Endothelial cell of umbilical vein (primary cell): ENCODE measurements around the gene ZBTB12. TPM values are rescaled to one million over a fixed set of nuclear protein-coding genes. Genes with fewer than 3 reads are reported as not detected.

Experiments used
- BruUV-seq: library from RNA; stranded (reverse); fragments of 400-500 nt; replicated peaks from 2 replicates; lab custom pipeline; 2021; lab: Mats Ljungman, UMichigan
- CTCF ChIA-PET: fragments of 300-600, 350-600 bp; sonication (Branson Sonifier 250); formaldehyde crosslinking; loops from one replicate; lab custom pipeline; 2021; ENCODE audit warnings: antibody characterized with exemption, inconsistent platforms; lab: Charles Lee
- POLR2A ChIA-PET: fragments of 300-600, 350-600 bp; sonication (Branson Sonifier 250); formaldehyde crosslinking; loops from one replicate; lab custom pipeline; 2021; ENCODE audit warnings: antibody characterized with exemption, inconsistent platforms; lab: Charles Lee
- DNase-seq: peaks from one replicate; pipeline ENCODE4 v3.0.0-alpha.2; 2011; ENCODE audit warnings: low read depth, low spot score
- FAIRE-seq: peaks from 2 replicates; lab custom pipeline; 2011; peaks lifted over from hg19 to GRCh38; lab: Jason Lieb, UNC
- H2AFZ ChIP-seq: 2 replicates; pipeline ENCODE4 v1.6.0; 2012; ENCODE audit warnings: low read depth, low read length, control low read depth, inconsistent platforms
- H3K27ac ChIP-seq: 2 replicates; pipeline ENCODE4 v1.5.1; 2011; ENCODE audit warnings: low read depth, mild to moderate bottlenecking, control low read depth, low read length, moderate library complexity; ENCODE audit not compliant: insufficient read depth
- H3K27me3 ChIP-seq, 2 experiments: 2 replicates each; pipeline versions ENCODE4 v1.6.0 to v1.6.1; 2011; ENCODE audit warnings: low read length in 2 of 2, mixed read lengths in 1 of 2; ENCODE audit not compliant: control insufficient read depth in 2 of 2, insufficient read depth in 2 of 2
- H3K36me3 ChIP-seq, 2 experiments: 2 replicates in 1 of 2; 3 replicates in 1 of 2; pipeline ENCODE4 v1.5.1; 2011; ENCODE audit warnings: low read length in 2 of 2, mild to moderate bottlenecking in 1 of 2, moderate library complexity in 1 of 2; ENCODE audit not compliant: control insufficient read depth in 2 of 2, insufficient read depth in 2 of 2; ENCODE audit errors: extremely low read depth in 1 of 2
- H3K4me1 ChIP-seq: 3 replicates; pipeline ENCODE4 v1.5.1; 2011; ENCODE audit warnings: mild to moderate bottlenecking, low read length; ENCODE audit not compliant: control insufficient read depth, insufficient read depth; ENCODE audit errors: extremely low read depth
- H3K4me2 ChIP-seq: 2 replicates; pipeline ENCODE4 v1.6.1; 2011; ENCODE audit warnings: low read length, control low read depth, mixed read lengths; ENCODE audit not compliant: insufficient read depth
- H3K4me3 ChIP-seq, 3 experiments: fragments of 200-600 bp in 1 of 3; sonication (generic), shearing (Covaris generic) in 1 of 3; replicated peaks in 1 of 3; 2 replicates each; pipeline ENCODE4 v1.5.1; 2011 to 2016; ENCODE audit warnings: control low read depth in 3 of 3, low read length in 3 of 3, mild to moderate bottlenecking in 2 of 3, inconsistent platforms in 1 of 3, low read depth in 1 of 3, moderate library complexity in 1 of 3; ENCODE audit not compliant: insufficient read depth in 1 of 3
- H3K79me2 ChIP-seq: 2 replicates; pipeline ENCODE4 v1.6.0; 2012; ENCODE audit warnings: low read length, inconsistent platforms; ENCODE audit not compliant: control insufficient read depth, insufficient read depth
- H3K9ac ChIP-seq: replicated peaks from 2 replicates; pipeline ENCODE3; 2011; ENCODE audit warnings: low read length, control low read depth; ENCODE audit not compliant: insufficient read depth; ENCODE audit errors: extremely low read depth
- H3K9me1 ChIP-seq: replicated peaks from 3 replicates; pipeline ENCODE4 v1.6.0; 2011; ENCODE audit warnings: mild to moderate bottlenecking, low read length; ENCODE audit not compliant: control insufficient read depth, insufficient read depth; ENCODE audit errors: extremely low read depth
- H3K9me3 ChIP-seq: replicated peaks from 2 replicates; pipeline ENCODE4 v1.5.1; 2012; ENCODE audit warnings: low read length, inconsistent platforms; ENCODE audit not compliant: control insufficient read depth, insufficient read depth
- H4K20me1 ChIP-seq: replicated peaks from 2 replicates; pipeline ENCODE3; 2011; ENCODE audit warnings: mild to moderate bottlenecking, low read length; ENCODE audit not compliant: control insufficient read depth, insufficient read depth; ENCODE audit errors: extremely low read depth
- EZH2 ChIP-seq: IDR thresholded peaks from 2 replicates; pipeline ENCODE4 v1.6.1; 2012; ENCODE audit warnings: borderline replicate concordance, low read depth, mild to moderate bottlenecking, moderate library complexity, low read length, inconsistent platforms; ENCODE audit not compliant: severe bottlenecking
- FOS ChIP-seq: IDR thresholded peaks from 2 replicates; pipeline ENCODE4 v1.6.1; 2011; ENCODE audit warnings: mild to moderate bottlenecking, low read length, moderate library complexity, borderline replicate concordance; ENCODE audit not compliant: insufficient read depth
- GATA2 ChIP-seq: IDR thresholded peaks from 2 replicates; pipeline ENCODE4 v1.7.0; 2011; ENCODE audit warnings: low read depth, mild to moderate bottlenecking, moderate library complexity, mixed read lengths, low read length; ENCODE audit not compliant: insufficient read length, insufficient read depth
- JUN ChIP-seq: IDR thresholded peaks from 2 replicates; pipeline ENCODE4 v1.6.1; 2011; ENCODE audit warnings: borderline replicate concordance, low read depth; ENCODE audit not compliant: insufficient read length, insufficient read depth
- MYC ChIP-seq: IDR thresholded peaks from one replicate; pipeline ENCODE4 v1.6.1; 2011; ENCODE audit warnings: mild to moderate bottlenecking, low read depth, low read length
- POLR2A ChIP-seq: IDR thresholded peaks from 2 replicates; pipeline ENCODE4 v1.6.1; 2012; ENCODE audit warnings: low read depth, mild to moderate bottlenecking, control low read depth, low read length
- POLR2AphosphoS5 ChIP-seq: IDR thresholded peaks from 2 replicates; pipeline ENCODE4 v1.6.1; 2012; ENCODE audit warnings: low read depth, mild to moderate bottlenecking, control low read depth, low read length, moderate library complexity; ENCODE audit not compliant: insufficient read depth
- dilution Hi-C: fragments of 300-500 bp; cut with MboI; formaldehyde crosslinking; loops from one replicate; pipeline ENCODE4 v1.15.0; 2019; ENCODE audit warnings: low sequenced_read_pairs; ENCODE audit not compliant: extremely low pct_ligation_motif_present
- intact Hi-C: fragments of 100-400 bp; cut with micrococcal nuclease; formaldehyde crosslinking; loops from one replicate; pipeline ENCODE4 v1.10.0; 2022
- polyA plus RNA-seq, 4 experiments: library from polyadenylated mRNA; depleted of rRNA in 3 of 4; stranded (reverse) in 3 of 4; unstranded in 1 of 4; fragments of >200 nt; gene quantifications; 2 replicates each; pipeline versions ENCODE4 v1.2.1 to v1.2.3, GENCODE V29; 2011 to 2012; ENCODE audit warnings: missing spikeins in 1 of 4
- total RNA-seq: library from RNA; stranded (reverse); gene quantifications from 2 replicates; pipeline ENCODE4 v1.2.3, GENCODE V29; 2021
- TF ChIP-seq, protein P1 (sequence below): IDR thresholded peaks from 2 replicates; pipeline ENCODE4 v1.6.1; 2011; ENCODE audit not compliant: insufficient read depth, insufficient read length
- TF ChIP-seq, protein P2 (sequence below), 2 donors: IDR thresholded peaks; 1 replicate in 1 of 2; 2 replicates in 1 of 2; pipeline ENCODE4 v1.5.1; 2011; ENCODE audit warnings: low read length in 2 of 2, mild to moderate bottlenecking in 2 of 2, moderate library complexity in 2 of 2, control low read depth in 1 of 2, inconsistent platforms in 1 of 2, low read depth in 1 of 2; ENCODE audit not compliant: insufficient read depth in 1 of 2; ENCODE audit errors: extremely low read depth in 1 of 2

The ZBTB12 gene
- total and polyA plus RNA-seq, 2 donors (not counting 3 experiments of a cell fraction or from before 2014, with no cell fraction given) = 2.9 to 4.9 TPM

DNA sequence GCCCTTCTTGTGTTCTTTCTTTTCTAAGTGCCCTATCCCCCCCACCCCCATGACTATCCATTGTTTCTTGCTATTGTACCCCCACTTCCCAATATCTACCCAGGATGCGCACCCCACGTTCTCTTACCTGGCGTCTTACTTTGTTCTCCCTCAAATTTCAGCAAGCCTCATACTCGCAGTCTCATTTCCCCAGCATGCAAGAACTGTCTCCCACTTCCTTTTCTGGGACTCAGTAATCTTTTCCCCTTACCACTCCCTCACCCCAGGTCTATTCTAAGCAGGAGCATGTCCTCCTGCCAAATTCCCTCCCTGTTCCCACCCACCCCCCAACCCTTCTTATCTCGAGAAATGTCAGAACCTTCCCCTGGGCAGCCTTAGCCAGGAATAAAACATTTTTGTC, 2.7 kb downstream of the ZBTB12 start:
- dilution Hi-C loops = no loop called here
- no peak overlapping the region for H3K9ac ChIP-seq
- intact Hi-C loops = loop anchor here (5.0 kb wide), 1 partner anchor 67 kb away; no protein-coding TSS in a partner anchor
- peaks cover 0 to 4% of the 10 kb centered on the region in 2 experiments for H3K36me3 ChIP-seq
- no peaks in the 10 kb centered on the region for H3K9me3 ChIP-seq
- no peak overlapping the region for H2AFZ ChIP-seq
- peaks cover 0 to 2% of the 10 kb centered on the region in 2 experiments for H3K27me3 ChIP-seq
- no peak overlapping the region for H3K27ac ChIP-seq
- TF ChIP-seq POLR2AphosphoS5 (no peak), FOS (no peak), GATA2 (no peak), EZH2 (no peak), MYC (no peak), JUN (no peak), POLR2A (no peak)
- TF ChIP-seq, protein P1, sequence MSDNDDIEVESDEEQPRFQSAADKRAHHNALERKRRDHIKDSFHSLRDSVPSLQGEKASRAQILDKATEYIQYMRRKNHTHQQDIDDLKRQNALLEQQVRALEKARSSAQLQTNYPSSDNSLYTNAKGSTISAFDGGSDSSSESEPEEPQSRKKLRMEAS = no peak
- TF ChIP-seq, protein P2, sequence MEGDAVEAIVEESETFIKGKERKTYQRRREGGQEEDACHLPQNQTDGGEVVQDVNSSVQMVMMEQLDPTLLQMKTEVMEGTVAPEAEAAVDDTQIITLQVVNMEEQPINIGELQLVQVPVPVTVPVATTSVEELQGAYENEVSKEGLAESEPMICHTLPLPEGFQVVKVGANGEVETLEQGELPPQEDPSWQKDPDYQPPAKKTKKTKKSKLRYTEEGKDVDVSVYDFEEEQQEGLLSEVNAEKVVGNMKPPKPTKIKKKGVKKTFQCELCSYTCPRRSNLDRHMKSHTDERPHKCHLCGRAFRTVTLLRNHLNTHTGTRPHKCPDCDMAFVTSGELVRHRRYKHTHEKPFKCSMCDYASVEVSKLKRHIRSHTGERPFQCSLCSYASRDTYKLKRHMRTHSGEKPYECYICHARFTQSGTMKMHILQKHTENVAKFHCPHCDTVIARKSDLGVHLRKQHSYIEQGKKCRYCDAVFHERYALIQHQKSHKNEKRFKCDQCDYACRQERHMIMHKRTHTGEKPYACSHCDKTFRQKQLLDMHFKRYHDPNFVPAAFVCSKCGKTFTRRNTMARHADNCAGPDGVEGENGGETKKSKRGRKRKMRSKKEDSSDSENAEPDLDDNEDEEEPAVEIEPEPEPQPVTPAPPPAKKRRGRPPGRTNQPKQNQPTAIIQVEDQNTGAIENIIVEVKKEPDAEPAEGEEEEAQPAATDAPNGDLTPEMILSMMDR (IDR thresholded peaks at IDR 0.05; ENCODE audit: extremely low read depth in 1 of 2, insufficient read depth in 1 of 2, low read depth in 1 of 2, low read length in 2 of 2) = no peak
- peaks cover 12% of the 10 kb centered on the region for H3K4me1 ChIP-seq
- POLR2A ChIA-PET = no interaction called here
- no TSS peak for BruUV-seq
- no peaks in the 10 kb centered on the region for H3K9me1 ChIP-seq
- no peaks in the 10 kb centered on the region for H3K79me2 ChIP-seq
- CTCF ChIA-PET = interaction anchor here (1.1 kb wide), 1 partner anchor 10 kb away, joined by 5 read pairs; no protein-coding TSS in a partner anchor
- DNase-seq = no peak
- H3K4me3 ChIP-seq = no peak overlapping the region
- no peaks in the 10 kb centered on the region for H4K20me1 ChIP-seq
- no peak overlapping the region for H3K4me2 ChIP-seq
- no peak for FAIRE-seq
